Measurements from ENCODE around the gene PLOD2. TPM values are rescaled to one million over a fixed set of nuclear protein-coding genes. Genes with fewer than 3 reads are reported as not detected.

Gene PLOD2
- total and polyA plus RNA-seq, 2 of the 4 experiments (the other 2 are of a cell fraction), result 84.0 to 117 TPM

- no TSS peak for BruUV-seq (replicated peaks)
Measured at GRCh38 chr3:146124126-146124801, 36.7 kb downstream of the PLOD2 start.

More at GRCh38 chr3:146124126-146124801, 36.7 kb downstream of the PLOD2 start:
- H3K18ac ChIP-seq (ENCODE audit: low read depth, low read length), result no peak overlapping the region
- H4K91ac ChIP-seq (ENCODE audit: insufficient read depth, low read depth, low read length), result no peak overlapping the region
- POLR2A ChIA-PET (ENCODE audit: unreplicated experiment), result no interaction called here
- H3K4me1 ChIP-seq (ENCODE audit: control insufficient read depth, insufficient read depth, low read length), result peaks cover 2% of the 10 kb centered on the region
- H3K56ac ChIP-seq (ENCODE audit: extremely low read depth, insufficient read depth, low read length), result no peak overlapping the region
- H3K27me3 ChIP-seq (ENCODE audit: control insufficient read depth, insufficient read depth, low read length), result no peaks in the 10 kb centered on the region
- dilution Hi-C loops (cut with HindIII; ENCODE audit: low sequenced_read_pairs, unreplicated experiment), result no loop called here
- H2AFZ ChIP-seq (replicated peaks; ENCODE audit: low read length, poor library complexity), result no peak overlapping the region
- in situ Hi-C loops (cut with MboI; ENCODE audit: low sequenced_read_pairs), result no loop called here
- no peak overlapping the region for H2BK20ac ChIP-seq (ENCODE audit: low read depth, low read length)
- 100% methylated on average over 1 of the region's 6 CpGs; no CpG with 5 or more reads in 1 of the 2 experiments for WGBS, 2 experiments (ENCODE audit: extremely low coverage in 2 of 2, insufficient read length in 1 of 2)
- DNase-seq, result no peak
- H4K5ac ChIP-seq (ENCODE audit: low read depth, low read length), result no peak overlapping the region
- no peaks in the 10 kb centered on the region for H3K9me1 ChIP-seq (ENCODE audit: insufficient read depth, low read length)
- intact Hi-C loops (cut with micrococcal nuclease), result no loop called here
- no peak overlapping the region for H3K23ac ChIP-seq (ENCODE audit: low read depth, low read length)
- H2AK9ac ChIP-seq (replicated peaks; ENCODE audit: low read depth, low read length, poor library complexity), result no peak overlapping the region
- CTCF ChIA-PET, result no interaction called here
- no peak overlapping the region for H2BK120ac ChIP-seq (ENCODE audit: low read depth, low read length)
- peaks cover 3% of the 10 kb centered on the region; the same call in 1 of the 2 replicates for H4K20me1 ChIP-seq (ENCODE audit: insufficient read depth, low read length)
- no peak for ATAC-seq (ENCODE audit: low read depth)
- H3K36me3 ChIP-seq (ENCODE audit: control insufficient read depth, insufficient read depth, low read length), result peaks cover 7% of the 10 kb centered on the region
- H3K4me3 ChIP-seq (ENCODE audit: insufficient read depth, low read depth, low read length), result no peak overlapping the region
- no peak overlapping the region for H2AK5ac ChIP-seq (ENCODE audit: low read depth, low read length)
- no peak overlapping the region for H4K8ac ChIP-seq (ENCODE audit: low read depth in 2 of 2, low read length in 2 of 2)
- H3K9ac ChIP-seq (ENCODE audit: low read depth, low read length), result no peak overlapping the region
- H3K4me2 ChIP-seq (ENCODE audit: low read depth, low read length), result no peak overlapping the region
- H2BK15ac ChIP-seq (ENCODE audit: low read depth, low read length), result no peak overlapping the region
- no peak overlapping the region for H2BK5ac ChIP-seq (ENCODE audit: low read depth, low read length, poor library complexity, severe bottlenecking)
- no peak for TF ChIP-seq ELK1 (IDR thresholded peaks at IDR 0.05; ENCODE audit: borderline replicate concordance, low read depth, low read length)
- 0 out of 2 replicates have a peak, but pooled peaks have one; percentile 6 for TF ChIP-seq FOS (IDR thresholded peaks at IDR 0.05; ENCODE audit: low read depth, low read length)
- no peak for TF ChIP-seq RCOR1 (IDR thresholded peaks at IDR 0.05; ENCODE audit: insufficient replicate concordance, low read length)
- TF ChIP-seq SMC3 (IDR thresholded peaks at IDR 0.05; ENCODE audit: low read depth, low read length), result no peak
- TF ChIP-seq MXI1 (IDR thresholded peaks at IDR 0.05; ENCODE audit: borderline replicate concordance, low read depth, low read length), result no peak
- no peak overlapping the region for H3K4ac ChIP-seq (ENCODE audit: low read depth, low read length)
- no peak overlapping the region for H3K14ac ChIP-seq (replicated peaks; ENCODE audit: low read depth, low read length)
- peaks cover 10 to 18% of the 10 kb centered on the region in 2 experiments for H3K79me1 ChIP-seq (ENCODE audit: low read depth in 1 of 2, low read length in 2 of 2)
- H3K27ac ChIP-seq (ENCODE audit: insufficient read depth, low read length), result no peak overlapping the region
- no peaks in the 10 kb centered on the region for H3K9me3 ChIP-seq (ENCODE audit: control insufficient read depth, insufficient read depth, low read length)

Data from IMR-90 (cell line).